HAP-1 (cell line): Measurements from ENCODE around the gene CSNK1G2.

Source experiments
- DNase-seq, 2 experiments: peaks; one replicate each; pipeline ENCODE4 v3.0.0-alpha.2; 2016 to 2020; ENCODE audit warnings: low spot score in 2 of 2
- H3K27me3 ChIP-seq: fragments of 250-450 bp; sonication (Bioruptor Pico); 2 replicates; pipeline ENCODE4 v1.5.1; 2020; ENCODE audit warnings: low read depth, mild to moderate bottlenecking, moderate library complexity
- H3K36me3 ChIP-seq: fragments of 250-450 bp; sonication (Bioruptor Pico); replicated peaks from 2 replicates; pipeline ENCODE4 v1.5.1; 2020; ENCODE audit warnings: mild to moderate bottlenecking
- H3K4me1 ChIP-seq: fragments of 250-450 bp; sonication (Bioruptor Pico); 2 replicates; pipeline ENCODE4 v1.5.1; 2020; ENCODE audit warnings: mild to moderate bottlenecking
- H3K4me3 ChIP-seq: fragments of 250-450 bp; sonication (Bioruptor Pico); 2 replicates; pipeline ENCODE4 v1.5.1; 2020; ENCODE audit warnings: mild to moderate bottlenecking, moderate library complexity
- H3K9me3 ChIP-seq: fragments of 250-450 bp; sonication (Bioruptor Pico); 2 replicates; pipeline ENCODE4 v1.5.1; 2020; ENCODE audit warnings: mild to moderate bottlenecking, moderate library complexity
- in situ Hi-C: fragments of 300-500 bp; cut with MboI; formaldehyde crosslinking; loops from 3 replicates; pipeline ENCODE4 v1.14.3; 2020; ENCODE audit warnings: low sequenced_read_pairs, inconsistent platforms, mixed read lengths

The CSNK1G2 gene

DNA sequence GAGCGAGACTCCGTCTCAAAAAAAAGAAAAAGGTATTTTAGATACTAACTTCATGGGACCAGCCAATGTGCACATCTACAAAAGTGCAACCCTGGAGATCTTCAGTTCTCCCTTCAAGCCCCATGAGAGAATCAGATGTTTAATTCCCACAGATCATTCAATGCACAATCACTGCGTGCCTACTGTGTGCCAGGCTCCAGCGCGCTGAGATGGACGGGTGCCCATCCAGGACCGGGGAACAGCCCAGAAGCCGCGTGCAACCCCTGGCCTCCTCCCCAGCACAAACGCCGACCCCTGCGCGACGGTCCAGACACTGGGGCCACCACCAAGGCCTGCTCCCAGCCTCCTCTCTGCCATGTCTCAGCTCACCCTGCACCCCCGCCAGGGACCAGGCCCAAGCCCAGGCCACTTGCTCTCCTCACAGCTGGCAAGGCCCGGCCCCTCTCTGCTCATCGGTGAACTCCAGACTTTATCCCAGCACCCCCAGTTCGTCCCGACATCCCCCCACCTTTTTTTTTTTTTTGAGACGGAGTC lies 69.2 kb downstream of the CSNK1G2 start:
- H3K27me3 ChIP-seq: no peaks in the 10 kb centered on the region
- no peaks in the 10 kb centered on the region for H3K4me1 ChIP-seq
- no peak overlapping the region for H3K4me3 ChIP-seq
- in situ Hi-C loops: no loop called here
- no peak for DNase-seq
- no peaks in the 10 kb centered on the region for H3K9me3 ChIP-seq
- peaks cover 12% of the 10 kb centered on the region; the same call in 1 of the 2 replicates for H3K36me3 ChIP-seq

DNA sequence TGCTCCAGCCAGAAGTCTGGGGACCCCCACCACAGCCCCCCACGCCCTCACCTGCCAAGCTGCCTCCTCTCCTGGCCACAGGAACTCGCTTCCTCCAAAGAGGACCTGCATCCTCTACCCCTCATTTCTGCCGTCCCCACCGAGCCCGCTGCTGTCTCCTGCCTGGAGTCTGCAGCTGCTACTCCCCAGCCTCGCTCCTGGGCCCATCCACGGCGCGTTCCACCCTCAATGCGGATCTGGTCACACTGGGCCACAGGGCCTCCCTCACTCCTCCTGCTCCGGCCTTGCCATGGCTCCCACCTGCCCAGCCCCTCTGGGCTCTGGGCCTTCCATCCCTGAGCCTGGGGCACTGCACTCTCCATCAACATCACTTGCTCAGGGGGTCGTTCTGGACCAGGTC lies 70.2 kb downstream of the CSNK1G2 start:
- peaks cover 12% of the 10 kb centered on the region; the same call in 1 of the 2 replicates for H3K36me3 ChIP-seq
- in situ Hi-C loops: no loop called here
- H3K27me3 ChIP-seq: no peaks in the 10 kb centered on the region
- H3K4me1 ChIP-seq: no peaks in the 10 kb centered on the region
- H3K9me3 ChIP-seq: no peaks in the 10 kb centered on the region
- H3K4me3 ChIP-seq: no peak overlapping the region
- DNase-seq: no peak

DNA sequence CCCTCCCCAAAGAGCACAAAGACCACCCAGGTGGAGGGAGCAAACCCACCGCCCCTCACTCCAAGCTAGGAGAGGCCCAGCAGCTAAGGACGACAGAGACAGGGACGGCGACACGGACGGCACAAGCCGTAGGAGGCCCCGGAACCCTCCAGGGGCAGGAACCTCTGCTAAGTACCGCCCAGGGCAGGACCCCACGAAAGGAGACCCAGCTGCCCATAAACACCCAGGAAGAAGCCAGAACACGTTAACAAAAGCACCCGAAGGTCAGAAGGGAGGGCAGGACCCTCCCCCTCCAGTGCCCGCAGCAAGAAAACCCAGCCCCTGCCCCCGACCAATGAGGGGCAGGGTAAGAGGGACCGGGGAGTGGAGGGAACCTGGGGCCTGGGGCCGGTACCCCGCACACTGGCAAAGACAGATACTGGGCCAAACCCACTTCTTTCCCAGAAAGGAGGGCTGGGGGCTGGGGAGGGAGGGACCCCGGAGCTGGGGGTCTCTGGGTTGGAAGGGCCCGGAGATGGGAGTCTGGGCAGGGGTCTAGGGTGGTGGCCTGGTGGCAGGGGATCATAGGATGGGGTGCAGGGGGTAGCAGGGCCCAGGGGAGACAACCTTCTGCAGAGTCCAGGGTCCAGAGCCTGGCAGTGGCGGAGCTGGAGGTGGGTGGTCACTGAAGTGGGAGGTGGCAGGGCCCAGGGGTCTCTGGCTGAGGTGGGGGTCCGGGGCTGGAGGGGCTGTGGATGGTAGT lies 72.1 kb downstream of the CSNK1G2 start:
- in situ Hi-C loops: no loop called here
- DNase-seq: no peak
- Histone ChIP-seq H3K9me3 (no peaks in the 10 kb centered on the region), H3K36me3 (peaks cover 12% of the 10 kb centered on the region; the same call in 1 of the 2 replicates), H3K4me1 (no peaks in the 10 kb centered on the region), H3K27me3 (no peaks in the 10 kb centered on the region), H3K4me3 (no peak overlapping the region)

DNA sequence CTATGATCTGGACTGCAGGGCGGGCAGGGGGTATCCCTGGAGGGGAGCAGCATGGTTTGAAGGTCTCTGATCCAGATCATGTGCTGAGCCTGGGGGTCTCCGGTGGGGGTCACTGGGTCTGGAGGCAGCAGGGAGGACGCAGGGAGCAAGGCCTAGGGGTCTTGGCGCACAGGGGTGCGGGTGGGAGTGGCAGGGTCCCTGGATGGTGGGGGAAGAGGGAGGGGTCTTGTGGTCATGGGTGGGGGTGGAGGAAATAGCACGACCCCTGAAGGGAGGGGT lies 72.7 kb downstream of the CSNK1G2 start:
- in situ Hi-C loops: no loop called here
- no peak for DNase-seq
- Histone ChIP-seq H3K36me3 (peaks cover 12% of the 10 kb centered on the region; the same call in 1 of the 2 replicates), H3K4me3 (0 out of 2 replicates have a peak overlapping the region, but pooled peaks have one; percentile 48), H3K27me3 (no peaks in the 10 kb centered on the region), H3K4me1 (no peaks in the 10 kb centered on the region), H3K9me3 (no peaks in the 10 kb centered on the region)

DNA sequence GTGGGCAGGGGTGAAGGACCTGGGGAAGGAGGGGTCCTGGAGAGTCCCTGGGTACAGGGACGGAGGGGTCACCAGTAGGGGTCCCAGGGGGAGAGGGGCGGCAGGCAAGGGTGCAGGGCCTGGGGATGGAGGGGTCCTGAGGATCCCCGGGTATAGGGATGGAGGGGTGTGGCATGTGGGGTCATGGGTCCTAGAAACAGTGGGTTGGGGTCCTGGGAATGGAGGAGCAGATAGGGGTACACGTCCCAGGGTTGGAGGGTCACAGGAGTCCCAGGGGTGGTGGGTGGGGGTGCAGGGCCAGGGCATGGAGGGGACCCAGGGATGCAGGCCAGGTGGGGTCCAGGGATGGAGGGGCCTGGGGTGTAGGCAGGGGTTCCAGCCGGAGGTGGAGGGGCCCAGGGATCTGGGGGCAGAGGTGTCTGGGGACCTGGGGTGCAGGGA lies 73.2 kb downstream of the CSNK1G2 start:
- no peaks in the 10 kb centered on the region for H3K27me3 ChIP-seq
- H3K4me3 ChIP-seq: peak overlapping the region; percentile 48
- no peaks in the 10 kb centered on the region for H3K9me3 ChIP-seq
- H3K36me3 ChIP-seq: peaks cover 12% of the 10 kb centered on the region; the same call in 1 of the 2 replicates
- no peaks in the 10 kb centered on the region for H3K4me1 ChIP-seq
- no peak for DNase-seq
- in situ Hi-C loops: no loop called here

DNA sequence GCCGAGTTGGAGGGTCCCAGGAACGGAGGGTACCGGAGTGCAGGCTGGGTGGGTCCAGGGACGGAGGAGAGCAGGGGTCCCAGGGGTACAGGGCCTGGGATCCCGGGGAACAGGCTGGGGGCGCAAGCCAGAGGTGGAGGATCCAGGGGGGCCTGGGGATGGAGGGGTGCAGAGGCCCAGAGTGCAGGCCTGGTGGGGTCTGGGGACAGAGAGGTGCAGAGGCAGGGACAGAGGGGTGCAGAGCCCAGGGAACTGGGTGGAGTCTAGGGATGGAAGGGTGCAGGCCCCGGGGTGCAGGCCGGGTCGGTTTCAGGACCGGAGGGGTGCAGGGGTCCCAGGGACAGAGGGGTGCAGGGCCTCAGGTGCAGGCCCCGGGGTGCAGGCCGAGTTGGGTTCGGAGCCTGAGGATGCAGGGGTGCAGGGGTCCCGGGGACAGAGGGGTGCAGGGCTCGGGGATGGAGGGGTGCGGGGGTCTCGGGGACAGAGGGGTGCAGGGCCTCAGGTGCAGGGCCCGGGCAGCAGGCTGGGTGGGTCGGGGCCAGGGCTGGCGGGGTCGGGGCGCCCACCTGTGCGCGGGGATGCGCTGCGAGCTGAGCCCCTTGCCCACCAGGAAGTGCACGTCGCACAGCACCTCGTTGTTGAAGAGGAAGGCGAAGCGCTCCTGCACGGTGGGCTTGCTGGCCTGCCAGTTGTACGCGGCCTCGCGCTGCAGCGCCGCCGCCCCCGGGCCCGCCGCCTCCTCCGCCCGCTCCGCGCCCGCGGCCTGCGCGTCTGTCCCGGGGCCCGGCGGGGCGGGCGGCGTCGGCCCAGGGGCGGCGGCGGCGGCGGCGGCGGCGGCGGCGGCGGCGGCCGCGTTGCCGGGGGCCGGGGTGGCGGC lies 74.0 kb downstream of the CSNK1G2 start:
- no peaks in the 10 kb centered on the region for H3K27me3 ChIP-seq
- H3K9me3 ChIP-seq: no peaks in the 10 kb centered on the region
- H3K4me1 ChIP-seq: no peaks in the 10 kb centered on the region
- H3K36me3 ChIP-seq: peaks cover 12% of the 10 kb centered on the region; the same call in 1 of the 2 replicates
- DNase-seq: peak; percentile 5 to 45
- H3K4me3 ChIP-seq: peak overlapping the region; percentile 48
- in situ Hi-C loops: no loop called here

DNA sequence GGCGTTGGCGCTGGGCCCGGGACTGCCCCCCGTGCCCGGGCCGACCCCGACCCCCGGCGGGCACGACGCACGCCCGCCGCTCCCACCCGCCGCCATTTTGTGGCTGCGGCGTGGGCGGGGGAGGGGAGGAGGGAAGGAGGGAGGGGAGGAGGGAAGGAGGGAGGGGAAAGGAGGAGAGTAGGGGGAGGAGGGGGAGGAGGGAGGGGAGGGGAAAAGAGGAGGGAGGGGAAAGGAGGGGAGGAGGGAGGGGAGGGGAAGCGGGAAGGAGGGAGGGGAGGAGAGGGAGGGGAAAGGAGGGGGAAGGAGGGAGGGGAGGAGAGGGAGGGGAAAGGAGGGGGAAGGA lies 74.6 kb downstream of the CSNK1G2 start, which contains the start of gene BTBD2:
Gene BTBD2 (minus strand): TSS at position 107 of the 343 bp plus-strand sequence. CDS start 11 bp downstream, at position 96.
- in situ Hi-C loops: no loop called here
- H3K4me1 ChIP-seq: no peaks in the 10 kb centered on the region
- H3K36me3 ChIP-seq: peaks cover 12% of the 10 kb centered on the region; the same call in 1 of the 2 replicates
- no peaks in the 10 kb centered on the region for H3K9me3 ChIP-seq
- peak; percentile 28 to 78 for DNase-seq
- no peaks in the 10 kb centered on the region for H3K27me3 ChIP-seq
- H3K4me3 ChIP-seq: peak within 1 kb of the TSS; percentile 48

DNA sequence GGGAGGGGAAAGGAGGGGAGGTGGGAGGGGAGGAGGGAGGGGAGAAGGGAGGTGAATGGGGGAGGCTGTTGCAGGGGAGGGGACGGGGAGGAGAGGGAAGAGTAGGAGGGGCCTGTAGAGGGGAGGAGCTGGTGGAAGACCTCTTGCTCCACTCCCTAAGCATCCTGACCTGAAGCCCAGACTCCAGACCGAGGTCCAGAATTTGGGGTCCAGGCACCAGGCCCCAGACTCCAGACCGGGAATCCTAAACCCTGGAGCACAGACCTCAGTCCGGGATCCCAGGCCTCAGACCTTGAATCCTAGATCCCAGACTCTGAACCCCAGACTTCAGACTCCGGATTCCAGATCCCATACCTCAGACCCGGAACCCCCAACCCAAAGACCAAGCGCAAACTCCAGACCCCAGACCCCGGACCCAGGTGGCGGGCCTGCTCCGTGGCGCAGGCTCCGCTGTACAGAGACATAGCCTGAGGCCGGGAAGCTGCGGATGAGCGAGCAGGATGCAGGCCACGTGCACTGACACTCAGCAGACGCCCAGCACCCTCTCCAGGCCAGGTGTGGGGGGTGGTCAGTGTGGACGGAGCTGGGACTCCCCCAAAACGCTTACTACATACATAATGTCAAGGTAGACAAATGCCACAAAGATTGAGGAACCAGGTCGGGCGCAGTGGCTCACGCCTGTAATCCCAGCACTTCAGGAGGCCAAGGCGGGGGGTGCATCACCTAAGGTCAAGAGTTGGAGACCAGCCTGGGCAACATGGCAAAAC lies 75.3 kb downstream of the CSNK1G2 start:
- peaks cover 10% of the 10 kb centered on the region; the same call in 1 of the 2 replicates for H3K36me3 ChIP-seq
- in situ Hi-C loops: no loop called here
- H3K4me1 ChIP-seq: no peaks in the 10 kb centered on the region
- no peaks in the 10 kb centered on the region for H3K27me3 ChIP-seq
- H3K4me3 ChIP-seq: peak overlapping the region; percentile 8
- H3K9me3 ChIP-seq: no peaks in the 10 kb centered on the region
- DNase-seq: peak; percentile 56 to 85

DNA sequence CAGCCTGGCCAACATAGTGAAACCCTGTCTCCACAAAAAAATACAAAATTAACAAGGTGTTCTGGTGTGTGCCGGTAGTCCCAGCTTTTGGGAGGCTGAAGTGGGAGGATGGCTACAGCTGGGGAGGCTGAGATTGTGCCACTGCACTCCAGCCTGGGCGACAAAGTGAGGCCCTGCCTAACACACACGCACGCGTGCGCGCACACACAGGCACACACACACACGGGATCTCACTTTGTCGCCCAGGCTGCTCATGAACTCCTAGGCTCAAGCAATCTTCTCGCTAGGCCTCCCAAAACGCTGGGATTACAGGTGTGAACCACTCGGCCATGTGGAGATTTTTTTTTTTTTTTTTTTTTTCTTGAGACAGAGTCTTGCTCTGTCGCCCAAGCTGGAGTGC lies 77.8 kb downstream of the CSNK1G2 start:
- DNase-seq: no peak
- no peaks in the 10 kb centered on the region for H3K36me3 ChIP-seq
- H3K4me3 ChIP-seq: no peak overlapping the region
- no peaks in the 10 kb centered on the region for H3K4me1 ChIP-seq
- H3K27me3 ChIP-seq: no peaks in the 10 kb centered on the region
- in situ Hi-C loops: no loop called here
- no peaks in the 10 kb centered on the region for H3K9me3 ChIP-seq

DNA sequence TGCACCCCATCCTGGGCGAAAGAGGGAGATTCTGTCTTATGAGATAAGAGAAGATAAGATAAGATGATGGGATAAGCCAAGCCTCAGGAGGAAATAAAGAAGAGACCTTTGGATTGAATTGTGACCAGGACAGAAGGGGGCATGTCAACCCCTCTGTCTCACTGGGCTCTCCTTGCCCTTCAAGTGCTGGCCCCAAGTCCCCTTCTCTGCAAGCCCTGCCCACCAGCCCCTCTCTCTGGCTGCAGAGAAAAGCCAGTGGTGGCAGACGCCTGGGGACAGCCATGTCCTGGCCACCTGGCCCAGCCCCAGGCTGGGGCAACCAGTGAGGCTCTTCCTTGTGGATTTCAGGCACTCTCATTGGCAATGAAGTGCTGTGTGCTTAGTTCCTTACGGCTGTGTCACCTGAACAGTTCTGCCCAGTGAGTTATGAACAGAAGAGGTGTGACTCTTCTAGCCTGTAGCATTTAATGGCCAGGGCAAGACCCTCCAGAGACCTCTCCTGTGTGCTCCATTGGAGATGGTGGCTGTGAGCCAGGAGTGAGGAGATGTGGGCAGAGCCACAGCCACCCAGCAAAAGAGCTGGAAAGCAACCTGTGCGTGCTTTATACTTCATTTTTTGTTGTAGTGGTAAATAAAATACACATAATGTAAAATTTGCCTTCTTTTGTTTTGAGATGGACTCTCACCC lies 80.6 kb downstream of the CSNK1G2 start:
- Histone ChIP-seq H3K4me3 (no peak overlapping the region), H3K4me1 (no peaks in the 10 kb centered on the region), H3K27me3 (no peaks in the 10 kb centered on the region), H3K36me3 (no peaks in the 10 kb centered on the region), H3K9me3 (no peaks in the 10 kb centered on the region)
- in situ Hi-C loops: no loop called here
- DNase-seq: no peak

DNA sequence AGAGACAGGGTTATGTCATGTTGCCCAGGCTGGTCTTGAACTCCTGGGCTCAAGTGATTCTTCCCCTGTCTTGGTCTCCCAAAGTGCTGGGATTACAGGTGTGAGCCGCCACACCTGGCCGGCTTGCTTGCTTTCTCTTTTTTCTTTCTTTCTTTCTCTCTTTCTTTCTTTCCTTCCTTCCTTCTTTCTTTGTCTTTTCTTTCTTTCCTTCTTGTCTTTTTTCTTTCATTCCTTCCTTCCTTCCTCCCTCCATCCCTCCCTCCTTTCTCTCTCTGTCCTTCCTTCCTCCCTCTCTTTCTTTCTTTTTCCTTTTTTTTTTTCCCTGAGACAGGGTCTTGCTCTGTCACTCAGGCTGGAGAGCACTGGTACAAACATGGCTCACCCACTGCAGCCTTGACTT lies 81.3 kb downstream of the CSNK1G2 start:
- Histone ChIP-seq H3K4me1 (no peaks in the 10 kb centered on the region), H3K27me3 (no peaks in the 10 kb centered on the region), H3K36me3 (no peaks in the 10 kb centered on the region), H3K9me3 (no peaks in the 10 kb centered on the region), H3K4me3 (no peak overlapping the region)
- DNase-seq: no peak
- in situ Hi-C loops: no loop called here

DNA sequence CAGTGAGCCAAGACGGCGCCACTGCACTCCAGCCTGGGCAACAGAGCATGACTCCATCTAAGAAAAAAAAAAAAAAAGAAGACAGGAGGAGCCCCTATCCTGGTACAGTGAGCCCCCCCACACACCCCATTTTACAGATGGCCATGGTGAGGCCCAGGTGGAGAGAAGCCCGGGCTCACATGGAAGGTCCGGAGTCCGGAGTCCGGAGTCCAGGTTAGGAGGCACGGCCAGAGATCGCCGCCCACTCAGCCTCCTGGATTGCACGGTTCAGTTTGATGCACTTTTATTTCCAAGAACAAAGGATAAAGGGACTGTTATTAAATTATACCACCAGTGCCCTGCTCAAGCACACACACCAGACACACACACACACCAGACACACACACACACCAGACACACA lies 85.8 kb downstream of the CSNK1G2 start:
- Histone ChIP-seq H3K36me3 (no peaks in the 10 kb centered on the region), H3K4me1 (no peaks in the 10 kb centered on the region), H3K9me3 (no peaks in the 10 kb centered on the region), H3K27me3 (no peaks in the 10 kb centered on the region), H3K4me3 (no peak overlapping the region)
- no peak for DNase-seq
- in situ Hi-C loops: no loop called here

DNA sequence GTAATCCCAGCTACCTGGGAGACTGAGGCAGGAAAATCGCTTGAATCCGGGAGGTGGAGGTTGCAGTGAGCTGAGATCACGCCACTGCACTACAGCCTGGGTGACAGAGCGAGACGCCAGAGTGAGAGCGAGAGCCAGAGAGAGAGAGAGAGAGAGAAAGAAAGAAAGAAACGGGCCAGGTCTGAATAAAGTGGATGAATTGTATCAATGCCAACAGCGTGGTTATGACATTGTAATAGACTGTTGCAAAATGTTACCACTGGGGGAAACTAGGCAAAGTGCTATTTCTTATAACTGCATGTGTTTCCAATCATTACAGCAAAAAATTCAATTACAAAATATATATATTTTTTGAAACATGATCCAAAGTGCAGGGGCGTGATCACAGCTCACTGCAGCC lies 86.4 kb downstream of the CSNK1G2 start:
- H3K27me3 ChIP-seq: no peaks in the 10 kb centered on the region
- H3K4me1 ChIP-seq: no peaks in the 10 kb centered on the region
- DNase-seq: no peak
- no peak overlapping the region for H3K4me3 ChIP-seq
- no peaks in the 10 kb centered on the region for H3K9me3 ChIP-seq
- no peaks in the 10 kb centered on the region for H3K36me3 ChIP-seq
- in situ Hi-C loops: no loop called here
